HEK293 (cell line): ENCODE data around the gene MYO1D.

Experiments used
- CTCF ChIA-PET: fragments of 350-600 bp; formaldehyde crosslinking; extraction: SDS; loops from one replicate; lab custom pipeline; 2021; ENCODE audit warnings: antibody characterized with exemption; lab: Yijun Ruan, JAX
- POLR2A ChIA-PET: fragments of 300-600 bp; formaldehyde crosslinking; extraction: SDS; loops from one replicate; lab custom pipeline; 2020; ENCODE audit warnings: antibody characterized with exemption, inconsistent platforms; lab: Yijun Ruan, JAX
- H3K27ac ChIP-seq: fragments of 200-500 bp; sonication (Bioruptor generic); 2 replicates; pipeline ENCODE4 v1.5.1; 2014; ENCODE audit warnings: low read depth, low read length, control low read depth, inconsistent platforms; ENCODE audit errors: extremely low read depth
- H3K36me3 ChIP-seq, 2 experiments: fragments of 200-500 bp in 1 of 2; sonication (Bioruptor generic) in 1 of 2; 1 replicate in 1 of 2; 2 replicates in 1 of 2; pipeline ENCODE4 v1.5.1; 2014 to 2017; ENCODE audit warnings: inconsistent platforms in 2 of 2, low read length in 2 of 2; ENCODE audit not compliant: control insufficient read depth in 2 of 2, insufficient read depth in 1 of 2
- H3K4me1 ChIP-seq: fragments of 200-500 bp; sonication (Bioruptor generic); 2 replicates; pipeline ENCODE4 v1.5.1; 2014; ENCODE audit warnings: mild to moderate bottlenecking, low read length, inconsistent platforms; ENCODE audit not compliant: control insufficient read depth, insufficient read depth
- H3K4me3 ChIP-seq: 2 replicates; pipeline ENCODE4 v1.5.1; 2011; ENCODE audit warnings: low read depth, mild to moderate bottlenecking, control low read depth, low read length, moderate library complexity
- H3K9me3 ChIP-seq: fragments of 200-500 bp; sonication (Bioruptor generic); 2 replicates; pipeline ENCODE4 v1.5.1; 2014; ENCODE audit warnings: low read depth, low read length, inconsistent platforms; ENCODE audit not compliant: control insufficient read depth, insufficient read depth
- FEZF1 ChIP-seq: fragments of 450-650 bp; formaldehyde crosslinking; IDR thresholded peaks from 2 replicates; pipeline ENCODE4 v1.5.1; 2016; ENCODE audit warnings: missing biosample characterization, missing genetic modification characterization
- GLI4 ChIP-seq: fragments of 450-650 bp; formaldehyde crosslinking; IDR thresholded peaks from 2 replicates; pipeline ENCODE4 v1.5.1; 2016; ENCODE audit warnings: missing biosample characterization, missing genetic modification characterization
- HOXA7 ChIP-seq: sonication (generic); formaldehyde crosslinking; IDR thresholded peaks from 2 replicates; pipeline ENCODE4 v1.8.1; 2022; ENCODE audit warnings: missing genetic modification reagents, borderline replicate concordance
- HOXD13 ChIP-seq: sonication (generic); formaldehyde crosslinking; IDR thresholded peaks from 2 replicates; pipeline ENCODE4 v1.8.0; 2022; ENCODE audit warnings: missing genetic modification reagents, borderline replicate concordance
- MEIS1 ChIP-seq: sonication (generic); formaldehyde crosslinking; IDR thresholded peaks from 2 replicates; pipeline ENCODE4 v1.8.1; 2022; ENCODE audit warnings: missing genetic modification reagents, mild to moderate bottlenecking, borderline replicate concordance
- OSR2 ChIP-seq: fragments of 450-650 bp; formaldehyde crosslinking; IDR thresholded peaks from 2 replicates; pipeline ENCODE4 v1.5.1; 2016; ENCODE audit warnings: missing biosample characterization, missing genetic modification characterization
- OVOL3 ChIP-seq: fragments of 450-650 bp; formaldehyde crosslinking; IDR thresholded peaks from 2 replicates; pipeline ENCODE4 v1.5.1; 2016; ENCODE audit warnings: missing biosample characterization, missing genetic modification characterization
- SALL2 ChIP-seq: fragments of 450-650 bp; formaldehyde crosslinking; IDR thresholded peaks from 2 replicates; pipeline ENCODE4 v1.5.0; 2017; ENCODE audit warnings: missing biosample characterization, mild to moderate bottlenecking, missing genetic modification characterization, borderline replicate concordance
- SP3 ChIP-seq: fragments of 450-650 bp; formaldehyde crosslinking; IDR thresholded peaks from 2 replicates; pipeline ENCODE4 v1.5.1; 2016; ENCODE audit warnings: missing biosample characterization, missing genetic modification characterization
- TRIM28 ChIP-seq: IDR thresholded peaks from 2 replicates; pipeline ENCODE4 v1.6.1; 2011; ENCODE audit warnings: low read length, control low read depth, borderline replicate concordance
- ZNF155 ChIP-seq: fragments of 450-650 bp; formaldehyde crosslinking; IDR thresholded peaks from 2 replicates; pipeline ENCODE4 v1.5.1; 2016; ENCODE audit warnings: missing biosample characterization, missing genetic modification characterization
- ZNF174 ChIP-seq: fragments of 450-650 bp; formaldehyde crosslinking; IDR thresholded peaks from 2 replicates; pipeline ENCODE4 v1.5.0; 2017; ENCODE audit warnings: missing biosample characterization, mild to moderate bottlenecking, missing genetic modification characterization
- ZNF184 ChIP-seq: fragments of 450-650 bp; IDR thresholded peaks from 2 replicates; pipeline ENCODE4 v1.5.1; 2018; ENCODE audit warnings: missing biosample characterization, mild to moderate bottlenecking, missing genetic modification characterization
- ZNF274 ChIP-seq, 2 experiments: fragments of 200-500 bp in 1 of 2; fragments of 450-650 bp in 1 of 2; sonication (Bioruptor generic) in 1 of 2; formaldehyde crosslinking in 1 of 2; IDR thresholded peaks; 2 replicates each; pipeline versions ENCODE4 v1.5.1 to v1.6.1; 2014 to 2016; ENCODE audit warnings: borderline replicate concordance in 1 of 2, inconsistent platforms in 1 of 2, low read length in 1 of 2, missing biosample characterization in 1 of 2, missing genetic modification characterization in 1 of 2
- ZNF292 ChIP-seq: fragments of 450-650 bp; formaldehyde crosslinking; IDR thresholded peaks from 2 replicates; pipeline ENCODE4 v1.5.1; 2016; ENCODE audit warnings: low read depth, missing biosample characterization, missing genetic modification characterization, borderline replicate concordance
- ZNF341 ChIP-seq: fragments of 450-650 bp; formaldehyde crosslinking; IDR thresholded peaks from 2 replicates; pipeline ENCODE4; 2016; ENCODE audit warnings: low read depth, missing biosample characterization, missing genetic modification characterization
- ZNF416 ChIP-seq: fragments of 450-650 bp; formaldehyde crosslinking; IDR thresholded peaks from 2 replicates; pipeline ENCODE4 v1.5.1; 2016; ENCODE audit warnings: missing biosample characterization, missing genetic modification characterization
- ZNF48 ChIP-seq: fragments of 450-650 bp; formaldehyde crosslinking; IDR thresholded peaks from 2 replicates; pipeline ENCODE4 v1.5.1; 2016; ENCODE audit warnings: missing biosample characterization, missing genetic modification characterization
- ZNF501 ChIP-seq: fragments of 450-650 bp; formaldehyde crosslinking; IDR thresholded peaks from 2 replicates; pipeline ENCODE4 v1.5.1; 2016; ENCODE audit warnings: missing biosample characterization, missing genetic modification characterization
- ZNF548 ChIP-seq: fragments of 450-650 bp; formaldehyde crosslinking; IDR thresholded peaks from 2 replicates; pipeline ENCODE4 v1.5.1; 2016; ENCODE audit warnings: missing biosample characterization, missing genetic modification characterization
- ZNF585B ChIP-seq: fragments of 450-650 bp; formaldehyde crosslinking; IDR thresholded peaks from 2 replicates; pipeline ENCODE4 v1.5.1; 2016; ENCODE audit warnings: missing biosample characterization, missing genetic modification characterization
- ZNF600 ChIP-seq: fragments of 450-650 bp; formaldehyde crosslinking; IDR thresholded peaks from 2 replicates; pipeline ENCODE4 v1.5.1; 2016; ENCODE audit warnings: missing biosample characterization, missing genetic modification characterization
- ZNF654 ChIP-seq: fragments of 450-650 bp; formaldehyde crosslinking; IDR thresholded peaks from 2 replicates; pipeline ENCODE4 v1.5.1; 2016; ENCODE audit warnings: low read depth, missing biosample characterization, missing genetic modification characterization
- ZNF660 ChIP-seq: fragments of 450-650 bp; IDR thresholded peaks from 2 replicates; pipeline ENCODE4 v1.5.1; 2018; ENCODE audit warnings: missing biosample characterization, mild to moderate bottlenecking, missing genetic modification characterization
- ZNF670 ChIP-seq: fragments of 450-650 bp; formaldehyde crosslinking; IDR thresholded peaks from 2 replicates; pipeline ENCODE4 v1.5.1; 2016; ENCODE audit warnings: missing biosample characterization, missing genetic modification characterization, low read depth
- ZNF785 ChIP-seq: fragments of 450-650 bp; formaldehyde crosslinking; IDR thresholded peaks from 2 replicates; pipeline ENCODE4 v1.5.1; 2016; ENCODE audit warnings: missing biosample characterization, missing genetic modification characterization
- TF ChIP-seq, protein P1 (sequence below): fragments of 450-650 bp; formaldehyde crosslinking; conservative IDR thresholded peaks from 2 replicates; pipeline ENCODE4 v1.5.1; 2016; ENCODE audit warnings: low read depth, missing biosample characterization, missing genetic modification characterization
- TF ChIP-seq, protein P2 (sequence below): fragments of 450-650 bp; IDR thresholded peaks from 2 replicates; pipeline ENCODE4 v1.5.1; 2018; ENCODE audit warnings: missing biosample characterization, missing genetic modification characterization

Gene MYO1D

GRCh38 chr17:32569171-32570080 lies 307.5 kb downstream of the MYO1D start:
- ChIA-PET CTCF (no interaction called here), POLR2A (no interaction called here)
- no peaks in the 10 kb centered on the region for H3K4me1 ChIP-seq
- no peaks in the 10 kb centered on the region for H3K9me3 ChIP-seq
- H3K36me3 ChIP-seq = 0 out of 3 replicates have a peak, but pooled peaks cover 0 to 4% of the 10 kb centered on the region in 2 experiments
- no peak overlapping the region for H3K27ac ChIP-seq
- no peak overlapping the region for H3K4me3 ChIP-seq
- no peak for TF ChIP-seq ZNF416 (tag by site-specific recombination)
- TF ChIP-seq ZNF274 (IDR thresholded peaks at IDR 0.05; ENCODE audit: low read length) = no peak
- TF ChIP-seq ZNF274 (tag by site-specific recombination; IDR thresholded peaks at IDR 0.05; ENCODE audit: borderline replicate concordance) = no peak
- no peak for TF ChIP-seq OSR2 (tag by site-specific recombination)
- no peak for TF ChIP-seq SP3 (tag by site-specific recombination)
- TF ChIP-seq TRIM28 = no peak
- no peak for TF ChIP-seq ZNF660 (tag by site-specific recombination)
- no peak for TF ChIP-seq ZNF292 (tag by site-specific recombination)
- no peak for TF ChIP-seq ZNF548 (tag by site-specific recombination)
- TF ChIP-seq, all 188 proteins: peak for 0

- ChIA-PET CTCF (no interaction called here), POLR2A (no interaction called here)
- Histone ChIP-seq H3K4me3 (no peak overlapping the region), H3K36me3 (0 out of 3 replicates have a peak, but pooled peaks cover 0 to 4% of the 10 kb centered on the region in 2 experiments), H3K27ac (no peak overlapping the region), H3K9me3 (no peaks in the 10 kb centered on the region), H3K4me1 (no peaks in the 10 kb centered on the region)
- no peak for TF ChIP-seq HOXA7 (CRISPR knock-in tag)
- TF ChIP-seq ZNF48 = no peak
- TF ChIP-seq GLI4 = no peak
- TF ChIP-seq ZNF155 = no peak
- no peak for TF ChIP-seq ZNF585B (tag by site-specific recombination)
- no peak for TF ChIP-seq ZNF174 (tag by site-specific recombination)
- TF ChIP-seq ZNF600 (tag by site-specific recombination) = no peak
- no peak for TF ChIP-seq OVOL3 (tag by site-specific recombination)
- TF ChIP-seq MEIS1 (CRISPR knock-in tag) = no peak
- TF ChIP-seq ZNF785 (tag by site-specific recombination) = no peak
- TF ChIP-seq SALL2 (tag by site-specific recombination) = no peak
- TF ChIP-seq, protein P1, sequence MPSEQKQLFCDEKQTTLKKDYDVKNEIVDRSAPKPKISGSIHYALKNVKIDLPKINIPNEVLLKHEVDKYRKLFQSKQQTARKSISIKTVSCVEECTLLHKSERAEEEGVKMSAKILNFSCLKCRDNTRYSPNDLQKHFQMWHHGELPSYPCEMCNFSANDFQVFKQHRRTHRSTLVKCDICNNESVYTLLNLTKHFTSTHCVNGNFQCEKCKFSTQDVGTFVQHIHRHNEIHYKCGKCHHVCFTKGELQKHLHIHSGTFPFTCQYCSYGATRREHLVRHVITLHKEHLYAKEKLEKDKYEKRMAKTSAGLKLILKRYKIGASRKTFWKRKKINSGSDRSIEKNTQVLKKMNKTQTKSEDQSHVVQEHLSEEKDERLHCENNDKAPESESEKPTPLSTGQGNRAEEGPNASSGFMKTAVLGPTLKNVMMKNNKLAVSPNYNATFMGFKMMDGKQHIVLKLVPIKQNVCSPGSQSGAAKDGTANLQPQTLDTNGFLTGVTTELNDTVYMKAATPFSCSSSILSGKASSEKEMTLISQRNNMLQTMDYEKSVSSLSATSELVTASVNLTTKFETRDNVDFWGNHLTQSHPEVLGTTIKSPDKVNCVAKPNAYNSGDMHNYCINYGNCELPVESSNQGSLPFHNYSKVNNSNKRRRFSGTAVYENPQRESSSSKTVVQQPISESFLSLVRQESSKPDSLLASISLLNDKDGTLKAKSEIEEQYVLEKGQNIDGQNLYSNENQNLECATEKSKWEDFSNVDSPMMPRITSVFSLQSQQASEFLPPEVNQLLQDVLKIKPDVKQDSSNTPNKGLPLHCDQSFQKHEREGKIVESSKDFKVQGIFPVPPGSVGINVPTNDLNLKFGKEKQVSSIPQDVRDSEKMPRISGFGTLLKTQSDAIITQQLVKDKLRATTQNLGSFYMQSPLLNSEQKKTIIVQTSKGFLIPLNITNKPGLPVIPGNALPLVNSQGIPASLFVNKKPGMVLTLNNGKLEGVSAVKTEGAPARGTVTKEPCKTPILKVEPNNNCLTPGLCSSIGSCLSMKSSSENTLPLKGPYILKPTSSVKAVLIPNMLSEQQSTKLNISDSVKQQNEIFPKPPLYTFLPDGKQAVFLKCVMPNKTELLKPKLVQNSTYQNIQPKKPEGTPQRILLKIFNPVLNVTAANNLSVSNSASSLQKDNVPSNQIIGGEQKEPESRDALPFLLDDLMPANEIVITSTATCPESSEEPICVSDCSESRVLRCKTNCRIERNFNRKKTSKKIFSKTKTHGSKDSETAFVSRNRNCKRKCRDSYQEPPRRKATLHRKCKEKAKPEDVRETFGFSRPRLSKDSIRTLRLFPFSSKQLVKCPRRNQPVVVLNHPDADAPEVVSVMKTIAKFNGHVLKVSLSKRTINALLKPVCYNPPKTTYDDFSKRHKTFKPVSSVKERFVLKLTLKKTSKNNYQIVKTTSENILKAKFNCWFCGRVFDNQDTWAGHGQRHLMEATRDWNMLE (tag by site-specific recombination) = no peak
- TF ChIP-seq ZNF654 (tag by site-specific recombination) = no peak
- no peak for TF ChIP-seq FEZF1 (tag by site-specific recombination)
- TF ChIP-seq ZNF341 = no peak
- no peak for TF ChIP-seq HOXD13 (CRISPR knock-in tag)
- TF ChIP-seq, protein P2, sequence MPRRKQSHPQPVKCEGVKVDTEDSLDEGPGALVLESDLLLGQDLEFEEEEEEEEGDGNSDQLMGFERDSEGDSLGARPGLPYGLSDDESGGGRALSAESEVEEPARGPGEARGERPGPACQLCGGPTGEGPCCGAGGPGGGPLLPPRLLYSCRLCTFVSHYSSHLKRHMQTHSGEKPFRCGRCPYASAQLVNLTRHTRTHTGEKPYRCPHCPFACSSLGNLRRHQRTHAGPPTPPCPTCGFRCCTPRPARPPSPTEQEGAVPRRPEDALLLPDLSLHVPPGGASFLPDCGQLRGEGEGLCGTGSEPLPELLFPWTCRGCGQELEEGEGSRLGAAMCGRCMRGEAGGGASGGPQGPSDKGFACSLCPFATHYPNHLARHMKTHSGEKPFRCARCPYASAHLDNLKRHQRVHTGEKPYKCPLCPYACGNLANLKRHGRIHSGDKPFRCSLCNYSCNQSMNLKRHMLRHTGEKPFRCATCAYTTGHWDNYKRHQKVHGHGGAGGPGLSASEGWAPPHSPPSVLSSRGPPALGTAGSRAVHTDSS (tag by site-specific recombination) = no peak
- no peak for TF ChIP-seq ZNF501 (tag by site-specific recombination)
- no peak for TF ChIP-seq ZNF184 (tag by site-specific recombination)
- TF ChIP-seq ZNF670 = no peak
Measured at GRCh38 chr17:32568705-32569104, 308.2 kb downstream of the MYO1D start.
